ENCODE results near the gene TCP10L.
"Not testable (repeated sequence)": the region's sequence is repeated elsewhere in the genome, so short reads cannot be mapped to it uniquely, and the experiment has no call there.

Gene TCP10L

GRCh38 chr21:32585042-32585710 is at the start of gene TCP10L:
TSS of gene TCP10L (minus strand) at chr21:32585523. CDS start at chr21:32584304, 1,219 bp downstream.
- Mint-ChIP-seq H3K36me3 (ENCODE audit: low read depth) (no peaks in the 10 kb centered on the region), H3K27ac (no peak within 1 kb of the TSS), H3K4me3 (no peak within 1 kb of the TSS), H3K4me1 (no peaks in the 10 kb centered on the region), H3K9me3 (no peaks in the 10 kb centered on the region), H3K27me3 (no peaks in the 10 kb centered on the region)
- DNase-seq (no peak), ATAC-seq (no peak)

GRCh38 chr21:32626621-32627196 is 41.4 kb upstream of the TCP10L start:
- DNase-seq, result no peak
- peaks cover under 1% of the 10 kb centered on the region for H3K27me3 Mint-ChIP-seq
- peaks cover 3% of the 10 kb centered on the region for H3K4me1 Mint-ChIP-seq
- H3K9me3 Mint-ChIP-seq, result no peaks in the 10 kb centered on the region
- H3K27ac Mint-ChIP-seq, result no peak overlapping the region
- no peak for ATAC-seq
- H3K36me3 Mint-ChIP-seq (ENCODE audit: low read depth), result peaks cover 11% of the 10 kb centered on the region
- no peak overlapping the region for H3K4me3 Mint-ChIP-seq

GRCh38 chr21:32618218-32618617 is 32.9 kb upstream of the TCP10L start:
- not testable (repeated sequence) for ATAC-seq; H3K9me3 Mint-ChIP-seq; DNase-seq; H3K27ac Mint-ChIP-seq; H3K36me3 Mint-ChIP-seq (ENCODE audit: low read depth); H3K4me3 Mint-ChIP-seq; H3K4me1 Mint-ChIP-seq
- H3K27me3 Mint-ChIP-seq, result peaks cover 24% of the 10 kb centered on the region

- ATAC-seq, result no peak
- Mint-ChIP-seq H3K4me1 (peaks cover 21% of the 10 kb centered on the region), H3K9me3 (no peaks in the 10 kb centered on the region), H3K36me3 (ENCODE audit: low read depth) (peaks cover 10% of the 10 kb centered on the region), H3K4me3 (peak overlapping the region; percentile 92), H3K27me3 (peaks cover 3% of the 10 kb centered on the region), H3K27ac (no peak overlapping the region)
- DNase-seq, result no peak
These were observed 28.2 kb upstream of the TCP10L start for GRCh38 chr21:32613436-32614043.

- peaks cover 11% of the 10 kb centered on the region for H3K36me3 Mint-ChIP-seq (ENCODE audit: low read depth)
- peak overlapping the region; percentile 91 for H3K27ac Mint-ChIP-seq
- DNase-seq, result no peak
These were observed 27.6 kb upstream of the TCP10L start for GRCh38 chr21:32612999-32613337.

GRCh38 chr21:32612075-32612998 is 27.0 kb upstream of the TCP10L start, which contains the start of gene CFAP298:
TSS of gene CFAP298 (minus strand) at chr21:32612377. CDS start at chr21:32612243, 134 bp downstream.
- peaks cover 21% of the 10 kb centered on the region for H3K4me1 Mint-ChIP-seq
- H3K27me3 Mint-ChIP-seq, result peaks cover 3% of the 10 kb centered on the region
- peak; percentile 85 for DNase-seq
- H3K36me3 Mint-ChIP-seq (ENCODE audit: low read depth), result peaks cover 16% of the 10 kb centered on the region
- H3K9me3 Mint-ChIP-seq, result no peaks in the 10 kb centered on the region
- H3K4me3 Mint-ChIP-seq, result peak within 1 kb of the TSS; percentile 92
- peak within 1 kb of the TSS; percentile 91 for H3K27ac Mint-ChIP-seq
- peak; percentile 97 for ATAC-seq

More at GRCh38 chr21:32612999-32613337, 27.6 kb upstream of the TCP10L start:
- peak overlapping the region; percentile 92 for H3K4me3 Mint-ChIP-seq
- H3K4me1 Mint-ChIP-seq, result peaks cover 21% of the 10 kb centered on the region
- H3K9me3 Mint-ChIP-seq, result no peaks in the 10 kb centered on the region
- peaks cover 3% of the 10 kb centered on the region for H3K27me3 Mint-ChIP-seq
- peak; percentile 2 for ATAC-seq

GRCh38 chr21:32611471-32611997 is 26.2 kb upstream of the TCP10L start:
- no peak for ATAC-seq

GRCh38 chr21:32610940-32611339 is 25.6 kb upstream of the TCP10L start:
- Mint-ChIP-seq H3K4me1 (peaks cover 21% of the 10 kb centered on the region), H3K36me3 (ENCODE audit: low read depth) (peaks cover 26% of the 10 kb centered on the region), H3K4me3 (peak overlapping the region; percentile 92)
- DNase-seq, H3K27me3 Mint-ChIP-seq, H3K27ac Mint-ChIP-seq, H3K9me3 Mint-ChIP-seq, ATAC-seq: not testable (repeated sequence)

More at GRCh38 chr21:32611471-32611997, 26.2 kb upstream of the TCP10L start:
- peaks cover 2% of the 10 kb centered on the region for H3K27me3 Mint-ChIP-seq
- peak; percentile 57 for DNase-seq
- peak overlapping the region; percentile 92 for H3K4me3 Mint-ChIP-seq
- H3K9me3 Mint-ChIP-seq, result no peaks in the 10 kb centered on the region
- H3K36me3 Mint-ChIP-seq (ENCODE audit: low read depth), result peaks cover 21% of the 10 kb centered on the region
- H3K4me1 Mint-ChIP-seq, result peaks cover 21% of the 10 kb centered on the region
- H3K27ac Mint-ChIP-seq, result peak overlapping the region; percentile 91

- Mint-ChIP-seq H3K27me3 (no peaks in the 10 kb centered on the region), H3K9me3 (no peaks in the 10 kb centered on the region), H3K4me3 (no peak overlapping the region), H3K27ac (no peak overlapping the region), H3K4me1 (peaks cover 21% of the 10 kb centered on the region), H3K36me3 (ENCODE audit: low read depth) (peaks cover 41% of the 10 kb centered on the region)
- no peak for DNase-seq
- ATAC-seq, result no peak
These were observed 23.5 kb upstream of the TCP10L start for GRCh38 chr21:32608851-32609250.

- Mint-ChIP-seq H3K36me3 (ENCODE audit: low read depth) (peaks cover 53% of the 10 kb centered on the region), H3K4me3 (no peak overlapping the region), H3K27ac (no peak overlapping the region), H3K9me3 (no peaks in the 10 kb centered on the region), H3K4me1 (peaks cover 7% of the 10 kb centered on the region), H3K27me3 (no peaks in the 10 kb centered on the region)
- no peak for ATAC-seq
- no peak for DNase-seq
These were observed 20.1 kb upstream of the TCP10L start for GRCh38 chr21:32605469-32605868.

- Mint-ChIP-seq H3K36me3 (ENCODE audit: low read depth) (peaks cover 54% of the 10 kb centered on the region), H3K27ac (no peak overlapping the region), H3K27me3 (no peaks in the 10 kb centered on the region), H3K4me1 (no peaks in the 10 kb centered on the region), H3K4me3 (no peak overlapping the region), H3K9me3 (no peaks in the 10 kb centered on the region)
- ATAC-seq, result no peak
- DNase-seq, result no peak
These were observed 19.1 kb upstream of the TCP10L start for GRCh38 chr21:32604464-32604863.

- ATAC-seq (no peak), DNase-seq (no peak)
- no peak overlapping the region for H3K27ac Mint-ChIP-seq
- H3K4me1 Mint-ChIP-seq, result no peaks in the 10 kb centered on the region
- H3K36me3 Mint-ChIP-seq (ENCODE audit: low read depth), result peaks cover 51% of the 10 kb centered on the region
- H3K9me3 Mint-ChIP-seq, result no peaks in the 10 kb centered on the region
- H3K27me3 Mint-ChIP-seq, result no peaks in the 10 kb centered on the region
- no peak overlapping the region for H3K4me3 Mint-ChIP-seq
These were observed 17.8 kb upstream of the TCP10L start for GRCh38 chr21:32603131-32603530.

GRCh38 chr21:32602099-32602498 is 16.8 kb upstream of the TCP10L start:
- Mint-ChIP-seq H3K9me3 (no peaks in the 10 kb centered on the region), H3K27ac (no peak overlapping the region), H3K4me1 (no peaks in the 10 kb centered on the region), H3K27me3 (no peaks in the 10 kb centered on the region), H3K36me3 (ENCODE audit: low read depth) (peaks cover 46% of the 10 kb centered on the region), H3K4me3 (no peak overlapping the region)
- DNase-seq (no peak), ATAC-seq (no peak)

GRCh38 chr21:32599526-32599925 is 14.2 kb upstream of the TCP10L start:
- DNase-seq (no peak), ATAC-seq (no peak)
- Mint-ChIP-seq H3K9me3 (no peaks in the 10 kb centered on the region), H3K4me1 (peaks cover 5% of the 10 kb centered on the region), H3K36me3 (ENCODE audit: low read depth) (peaks cover 26% of the 10 kb centered on the region), H3K27me3 (no peaks in the 10 kb centered on the region), H3K4me3 (no peak overlapping the region), H3K27ac (no peak overlapping the region)
